NB4 (cell line): ENCODE data around the gene DSCAML1.

Source experiments
- CTCF ChIP-seq: IDR thresholded peaks from one replicate; pipeline ENCODE4 v1.5.1; 2012; ENCODE audit warnings: low read depth, low read length
- MAX ChIP-seq: IDR thresholded peaks from 2 replicates; pipeline ENCODE4 v1.6.1; 2011; ENCODE audit warnings: low read depth, low read length
- MYC ChIP-seq: IDR thresholded peaks from 2 replicates; pipeline ENCODE4 v1.6.1; 2011; ENCODE audit warnings: low read depth, low read length
- POLR2A ChIP-seq: IDR thresholded peaks from 2 replicates; pipeline ENCODE4 v1.6.1; 2011; ENCODE audit warnings: mild to moderate bottlenecking; ENCODE audit not compliant: insufficient read length; ENCODE audit errors: extremely low read depth

DNA sequence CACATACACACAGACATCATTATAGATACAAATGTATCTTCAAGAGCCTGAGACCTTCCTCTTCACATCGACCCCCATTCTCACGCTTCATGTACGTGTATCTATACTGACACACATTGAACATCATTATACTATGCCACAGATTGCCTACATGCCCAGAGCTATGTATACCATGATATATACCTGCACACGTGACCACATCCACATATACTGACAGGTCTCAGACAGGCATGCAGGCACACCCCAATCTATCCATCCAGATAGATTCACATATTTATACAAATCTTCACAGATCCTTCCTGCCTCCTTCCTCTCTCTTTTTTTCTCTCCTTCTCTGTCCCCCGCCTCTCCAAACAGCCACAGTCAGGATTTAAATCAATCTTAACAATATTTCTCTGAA, 329.2 kb downstream of the DSCAML1 start:
- TF ChIP-seq CTCF (no peak), MAX (no peak), POLR2A (no peak), MYC (no peak)
